GM23338 (cell line): ENCODE measurements around the gene ALOX12. TPM values are rescaled to one million over a fixed set of nuclear protein-coding genes. Genes with fewer than 3 reads are reported as not detected.
A peak's percentile ranks its signal among the peaks of the same experiment; 100 is the strongest.

Experiments
- ATAC-seq: fragments of 200-7000 bp; cut with Tn5 transposase; 3 replicates; pipeline ENCODE4 v1.9.1; 2020
- DNase-seq: peaks from one replicate; pipeline ENCODE4 v3.0.0-alpha.2; 2015; ENCODE audit warnings: low spot score
- H2AFZ ChIP-seq: fragments of 200-600 bp; sonication (generic); 2 replicates; pipeline ENCODE4 v1.8.0; 2016; ENCODE audit warnings: antibody characterized with exemption, mild to moderate bottlenecking, moderate library complexity
- H3F3A ChIP-seq: fragments of 200-600 bp; sonication (generic); replicated peaks from 2 replicates; pipeline ENCODE4 v1.8.0; 2017; ENCODE audit warnings: antibody characterized with exemption, mixed run types, low read depth
- H3K27ac ChIP-seq: fragments of 200-600 bp; sonication (generic); 2 replicates; pipeline ENCODE4 v1.6.1; 2016; ENCODE audit warnings: low read depth
- H3K27me3 ChIP-seq: fragments of 200-600 bp; sonication (generic); 2 replicates; pipeline ENCODE4 v1.8.0; 2016; ENCODE audit warnings: mild to moderate bottlenecking, mixed run types, moderate library complexity; ENCODE audit not compliant: insufficient read depth
- H3K36me3 ChIP-seq: fragments of 200-600 bp; sonication (generic); 2 replicates; pipeline ENCODE4 v1.8.0; 2016; ENCODE audit warnings: mild to moderate bottlenecking; ENCODE audit not compliant: insufficient read depth
- H3K4me1 ChIP-seq: fragments of 200-600 bp; sonication (generic); 2 replicates; pipeline ENCODE4 v1.8.0; 2016; ENCODE audit warnings: mild to moderate bottlenecking, moderate library complexity; ENCODE audit not compliant: insufficient read depth
- H3K4me2 ChIP-seq: fragments of 200-600 bp; sonication (generic); 2 replicates; pipeline ENCODE4 v1.7.1; 2017; ENCODE audit warnings: mixed run types
- H3K4me3 ChIP-seq: fragments of 200-600 bp; sonication (generic); 2 replicates; pipeline ENCODE4 v1.6.1; 2016; ENCODE audit warnings: mixed run types
- H3K79me2 ChIP-seq: fragments of 200-600 bp; sonication (generic); replicated peaks from 2 replicates; pipeline ENCODE4 v1.8.0; 2017; ENCODE audit warnings: mild to moderate bottlenecking; ENCODE audit not compliant: insufficient read depth
- H3K9me2 ChIP-seq: fragments of 200-600 bp; sonication (generic); 2 replicates; pipeline ENCODE4 v1.8.0; 2017; ENCODE audit not compliant: insufficient read depth
- H4K20me1 ChIP-seq: fragments of 200-600 bp; sonication (generic); replicated peaks from 2 replicates; pipeline ENCODE4 v1.8.0; 2017; ENCODE audit warnings: mild to moderate bottlenecking; ENCODE audit not compliant: insufficient read depth
- H3K27ac Mint-ChIP-seq: 2 replicates; pipeline ENCODE4 v1.8.0; 2020; ENCODE audit warnings: inconsistent platforms, mild to moderate bottlenecking, moderate library complexity, mixed read lengths
- H3K27me3 Mint-ChIP-seq: 3 replicates; pipeline ENCODE4 v1.8.0; 2022; ENCODE audit warnings: low read depth, mild to moderate bottlenecking, moderate library complexity, mixed read lengths, inconsistent platforms; ENCODE audit not compliant: insufficient read depth, poor library complexity
- H3K36me3 Mint-ChIP-seq: 3 replicates; pipeline ENCODE4 v1.8.0; 2021; ENCODE audit warnings: low read depth, mild to moderate bottlenecking, inconsistent platforms, moderate library complexity, mixed read lengths
- H3K4me1 Mint-ChIP-seq: 3 replicates; pipeline ENCODE4 v1.8.0; 2020; ENCODE audit warnings: mild to moderate bottlenecking, inconsistent platforms, mixed read lengths
- H3K4me3 Mint-ChIP-seq: 3 replicates; pipeline ENCODE4 v1.8.0; 2021; ENCODE audit warnings: moderate library complexity, mild to moderate bottlenecking, inconsistent platforms, mixed read lengths
- H3K9me3 Mint-ChIP-seq: 3 replicates; pipeline ENCODE4 v1.8.0; 2020; ENCODE audit warnings: moderate library complexity, mild to moderate bottlenecking, inconsistent platforms, mixed read lengths
- CREB1 ChIP-seq: fragments of 250-450 bp; sonication (Bioruptor Pico); IDR thresholded peaks from 2 replicates; pipeline ENCODE4 v1.5.0; 2020; ENCODE audit warnings: low read depth, mild to moderate bottlenecking, moderate library complexity
- EZH2 ChIP-seq: fragments of 200-600 bp; sonication (generic); IDR thresholded peaks from one replicate; pipeline ENCODE4 v1.8.0; 2017; ENCODE audit warnings: antibody characterized with exemption, mild to moderate bottlenecking, low read depth; ENCODE audit not compliant: unreplicated experiment
- EZH2phosphoT487 ChIP-seq: fragments of 200-600 bp; sonication (generic); IDR thresholded peaks from one replicate; pipeline ENCODE4 v1.8.1; 2018; ENCODE audit warnings: antibody characterized with exemption; ENCODE audit not compliant: unreplicated experiment
- JUNB ChIP-seq: IDR thresholded peaks from one replicate; pipeline ENCODE4 v1.6.1; 2016; ENCODE audit warnings: antibody characterized with exemption; ENCODE audit not compliant: unreplicated experiment
- NANOG ChIP-seq: IDR thresholded peaks from 2 replicates; pipeline ENCODE4 v1.6.1; 2016; ENCODE audit warnings: antibody characterized with exemption, borderline replicate concordance
- POLR2AphosphoS5 ChIP-seq: IDR thresholded peaks from 2 replicates; pipeline ENCODE4 v1.6.1; 2016; ENCODE audit warnings: antibody characterized with exemption, low read depth
- ZNF114 ChIP-seq: fragments of 250-450 bp; sonication (Bioruptor Pico); IDR thresholded peaks from 2 replicates; pipeline ENCODE4 v1.5.0; 2020; ENCODE audit warnings: mild to moderate bottlenecking, moderate library complexity
- ZNF331 ChIP-seq: fragments of 250-450 bp; sonication (Bioruptor Pico); IDR thresholded peaks from 2 replicates; pipeline ENCODE4 v1.5.0; 2020; ENCODE audit warnings: low read depth, mild to moderate bottlenecking, moderate library complexity
- polyA plus RNA-seq: library from polyadenylated mRNA; unstranded; fragments of >200 nt; fragmentation: Nextera tagmentation; extraction: Ambion mirVana; gene quantifications from 2 replicates; pipeline ENCODE4 v1.2.1, GENCODE V29; 2016
- total RNA-seq: library from RNA; depleted of rRNA; stranded (reverse); fragments of >200 nt; shearing (Covaris generic); gene quantifications from 2 replicates; pipeline ENCODE4 v1.2.3, GENCODE V29; 2014
- TF ChIP-seq, protein P1 (sequence below): IDR thresholded peaks from 2 replicates; pipeline ENCODE4 v1.6.1; 2016; ENCODE audit warnings: antibody characterized with exemption

ALOX12 gene
- total and polyA plus RNA-seq, 2 experiments from 2014 or later, result 1.2 to 1.8 TPM

- TF ChIP-seq EZH2, result no peak
- no peak for TF ChIP-seq ZNF331 (CRISPR knock-in tag)
- H3K9me2 ChIP-seq, result no peaks in the 10 kb centered on the region
- DNase-seq (no peak), ATAC-seq (no peak)
- no peak overlapping the region for H2AFZ ChIP-seq
- no peak overlapping the region for H3K27ac ChIP-seq
- H3K79me2 ChIP-seq, result no peaks in the 10 kb centered on the region
- H3K9me3 Mint-ChIP-seq, result no peaks in the 10 kb centered on the region
- peaks cover 6% of the 10 kb centered on the region for H4K20me1 ChIP-seq
- peaks cover 20% of the 10 kb centered on the region for H3K4me1 ChIP-seq
- H3F3A ChIP-seq, result peaks cover 19% of the 10 kb centered on the region; the same call in 1 of the 2 replicates
- H3K4me2 ChIP-seq, result no peak overlapping the region
- H3K4me1 Mint-ChIP-seq, result peaks cover 30% of the 10 kb centered on the region
- no peak overlapping the region for H3K4me3 ChIP-seq
- no peak overlapping the region for H3K4me3 Mint-ChIP-seq
- no peaks in the 10 kb centered on the region for H3K36me3 ChIP-seq
- H3K27ac Mint-ChIP-seq, result no peak overlapping the region
- peaks cover 40% of the 10 kb centered on the region for H3K27me3 ChIP-seq
- H3K36me3 Mint-ChIP-seq, result peaks cover 3% of the 10 kb centered on the region; the same call in 1 of the 3 replicates
- H3K27me3 Mint-ChIP-seq, result peaks cover 37% of the 10 kb centered on the region
Observed at GRCh38 chr17:7039832-7040231, 44.0 kb downstream of the ALOX12 start.

- peaks cover 40% of the 10 kb centered on the region for H3K27me3 Mint-ChIP-seq
- peaks cover 58% of the 10 kb centered on the region for H3K27me3 ChIP-seq
- peak overlapping the region; percentile 94 for H3K4me2 ChIP-seq
- peaks cover 3% of the 10 kb centered on the region; the same call in 1 of the 3 replicates for H3K36me3 Mint-ChIP-seq
- peaks cover 14% of the 10 kb centered on the region; the same call in 1 of the 2 replicates for H3F3A ChIP-seq
- no peaks in the 10 kb centered on the region for H3K36me3 ChIP-seq
- peak overlapping the region; percentile 79 for H3K4me3 ChIP-seq
- no peak overlapping the region for H3K27ac ChIP-seq
- H3K9me3 Mint-ChIP-seq, result no peaks in the 10 kb centered on the region
- H3K4me1 Mint-ChIP-seq, result peaks cover 32% of the 10 kb centered on the region
- H3K27ac Mint-ChIP-seq, result no peak overlapping the region
- 0 out of 2 replicates have a peak overlapping the region, but pooled peaks have one; percentile 56 for H2AFZ ChIP-seq
- peak overlapping the region; percentile 72 for H3K4me3 Mint-ChIP-seq
- H3K9me2 ChIP-seq, result no peaks in the 10 kb centered on the region
- peaks cover 22% of the 10 kb centered on the region; the same call in 1 of the 2 replicates for H3K4me1 ChIP-seq
- TF ChIP-seq CREB1, result no peak
- TF ChIP-seq EZH2phosphoT487, result no peak
- TF ChIP-seq POLR2AphosphoS5, result no peak
- TF ChIP-seq EZH2, result no peak
- no peak for TF ChIP-seq NANOG
- TF ChIP-seq, protein P1, sequence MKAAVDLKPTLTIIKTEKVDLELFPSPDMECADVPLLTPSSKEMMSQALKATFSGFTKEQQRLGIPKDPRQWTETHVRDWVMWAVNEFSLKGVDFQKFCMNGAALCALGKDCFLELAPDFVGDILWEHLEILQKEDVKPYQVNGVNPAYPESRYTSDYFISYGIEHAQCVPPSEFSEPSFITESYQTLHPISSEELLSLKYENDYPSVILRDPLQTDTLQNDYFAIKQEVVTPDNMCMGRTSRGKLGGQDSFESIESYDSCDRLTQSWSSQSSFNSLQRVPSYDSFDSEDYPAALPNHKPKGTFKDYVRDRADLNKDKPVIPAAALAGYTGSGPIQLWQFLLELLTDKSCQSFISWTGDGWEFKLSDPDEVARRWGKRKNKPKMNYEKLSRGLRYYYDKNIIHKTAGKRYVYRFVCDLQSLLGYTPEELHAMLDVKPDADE, result no peak
- TF ChIP-seq ZNF114 (CRISPR knock-in tag), result no peak
- TF ChIP-seq ZNF331 (CRISPR knock-in tag), result no peak
- no peak for TF ChIP-seq JUNB
- peaks cover 6% of the 10 kb centered on the region for H4K20me1 ChIP-seq
- H3K79me2 ChIP-seq, result no peaks in the 10 kb centered on the region
- ATAC-seq (peak; percentile 20), DNase-seq (peak; percentile 64)
Observed at GRCh38 chr17:7041607-7042500, 46.0 kb downstream of the ALOX12 start.
